HCT116 (cell line): ENCODE data around the gene SLC25A29. TPM values are rescaled to one million over a fixed set of nuclear protein-coding genes. Genes with fewer than 3 reads are reported as not detected.

Source experiments
- ATAC-seq: fragments of 200-7000 bp; cut with Tn5 transposase; 2 replicates; pipeline ENCODE4 v1.9.1; 2020; ENCODE audit warnings: mild to moderate bottlenecking, moderate library complexity
- BruUV-seq: library from RNA; stranded (reverse); fragments of 400-500 nt; replicated peaks from 2 replicates; lab custom pipeline; 2021; lab: Mats Ljungman, UMichigan
- CTCF ChIA-PET: fragments of 300-600 bp; sonication (Branson Sonifier 250); formaldehyde crosslinking; loops from one replicate; lab custom pipeline; 2021; ENCODE audit warnings: antibody characterized with exemption; lab: Charles Lee
- POLR2A ChIA-PET: fragments of 300-600, 350-600 bp; sonication (Branson Sonifier 250); formaldehyde crosslinking; loops from one replicate; lab custom pipeline; 2021; ENCODE audit warnings: antibody characterized with exemption; lab: Charles Lee
- RAD21 ChIA-PET, 2 experiments: fragments of 300-600 bp; sonication (Branson Sonifier 250); formaldehyde crosslinking; loops; one replicate each; lab custom pipeline; 2023; ENCODE audit warnings: low total read pairs in 2 of 2; ENCODE audit not compliant: uncharacterized antibody in 2 of 2, unreplicated experiment in 2 of 2, low non-redundant PET in 1 of 2; lab: Charles Lee
- DNase-seq: peaks from one replicate; pipeline ENCODE4 v3.0.0-alpha.2; 2010; ENCODE audit warnings: low read depth, low spot score
- H2AFZ ChIP-seq: fragments of 200-600 bp; shearing (Covaris generic), sonication (generic); 2 replicates; pipeline ENCODE4 v1.6.1; 2017; ENCODE audit warnings: low read depth, mixed run types, mixed read lengths, antibody characterized with exemption, low read length; ENCODE audit not compliant: poor library complexity, severe bottlenecking
- H3K27ac ChIP-seq: 2 replicates; pipeline ENCODE4 v1.5.1; 2012; ENCODE audit warnings: low read depth, low read length
- H3K27me3 ChIP-seq: fragments of 200-600 bp; sonication (generic); 2 replicates; pipeline ENCODE4 v1.6.1; 2016; ENCODE audit warnings: mixed run types, low read length, mixed read lengths; ENCODE audit not compliant: insufficient read depth
- H3K36me3 ChIP-seq, 2 experiments: fragments of 200-500 bp in 1 of 2; fragments of 200-600 bp in 1 of 2; sonication (Bioruptor generic) in 1 of 2; sonication (generic) in 1 of 2; 2 replicates each; pipeline versions ENCODE4 v1.5.1 to v1.6.1; 2014 to 2016; ENCODE audit warnings: low read length in 2 of 2, inconsistent platforms in 1 of 2, mixed read lengths in 1 of 2, mixed run types in 1 of 2; ENCODE audit not compliant: insufficient read depth in 2 of 2, control insufficient read depth in 1 of 2
- H3K4me1 ChIP-seq, 2 experiments: fragments of 200-600 bp in 1 of 2; sonication (generic) in 1 of 2; 2 replicates each; pipeline versions ENCODE4 v1.5.1 to v1.6.1; 2012 to 2017; ENCODE audit warnings: low read length in 2 of 2, inconsistent platforms in 1 of 2, mild to moderate bottlenecking in 1 of 2, mixed read lengths in 1 of 2, mixed run types in 1 of 2, moderate library complexity in 1 of 2; ENCODE audit not compliant: insufficient read depth in 2 of 2, control insufficient read depth in 1 of 2
- H3K4me2 ChIP-seq: fragments of 200-600 bp; sonication (generic); 2 replicates; pipeline ENCODE4 v1.6.1; 2017; ENCODE audit warnings: mixed run types, low read length, mixed read lengths
- H3K4me3 ChIP-seq, 2 experiments: fragments of 200-600 bp in 1 of 2; sonication (generic) in 1 of 2; replicated peaks in 1 of 2; 2 replicates each; pipeline ENCODE4 v1.5.1; 2011 to 2016; ENCODE audit warnings: low read length in 2 of 2, control low read depth in 1 of 2, low read depth in 1 of 2, mild to moderate bottlenecking in 1 of 2, mixed read lengths in 1 of 2, mixed run types in 1 of 2
- H3K79me2 ChIP-seq: fragments of 200-600 bp; sonication (generic); 2 replicates; pipeline ENCODE4 v1.6.1; 2017; ENCODE audit warnings: mild to moderate bottlenecking, mixed run types, low read length, moderate library complexity, mixed read lengths; ENCODE audit not compliant: insufficient read depth
- H3K9ac ChIP-seq: fragments of 200-600 bp; sonication (generic); 2 replicates; pipeline ENCODE4 v1.6.1; 2016; ENCODE audit warnings: low read length, mixed read lengths
- H3K9me2 ChIP-seq: fragments of 200-600 bp; sonication (generic), shearing (Covaris generic); 2 replicates; pipeline ENCODE4 v1.6.1; 2017; ENCODE audit warnings: mixed run types, mild to moderate bottlenecking, moderate library complexity; ENCODE audit not compliant: insufficient read depth
- H3K9me3 ChIP-seq, 2 experiments: fragments of 200-500 bp in 1 of 2; fragments of 200-600 bp in 1 of 2; sonication (Bioruptor generic) in 1 of 2; sonication (generic) in 1 of 2; 2 replicates each; pipeline ENCODE4 v1.6.1; 2014 to 2017; ENCODE audit warnings: low read length in 2 of 2, mixed read lengths in 2 of 2, inconsistent platforms in 1 of 2, low read depth in 1 of 2, mild to moderate bottlenecking in 1 of 2, mixed run types in 1 of 2, moderate library complexity in 1 of 2; ENCODE audit not compliant: control insufficient read depth in 1 of 2, insufficient read depth in 1 of 2
- H4K20me1 ChIP-seq: fragments of 200-600 bp; sonication (generic), shearing (Covaris generic); 2 replicates; pipeline ENCODE4 v1.6.1; 2017; ENCODE audit warnings: mixed run types, mild to moderate bottlenecking, moderate library complexity; ENCODE audit not compliant: insufficient read depth
- ATF3 ChIP-seq: IDR thresholded peaks from 2 replicates; pipeline ENCODE4 v1.6.1; 2012
- CBX3 ChIP-seq: IDR thresholded peaks from 2 replicates; pipeline ENCODE4 v1.6.1; 2012; ENCODE audit warnings: low read depth
- CEBPB ChIP-seq: IDR thresholded peaks from 2 replicates; pipeline ENCODE4 v1.6.1; 2012; ENCODE audit warnings: low read depth
- CTCF ChIP-seq, 3 experiments: fragments of 200-600 bp in 1 of 3; sonication (generic) in 1 of 3; IDR thresholded peaks in 2 of 3; conservative IDR thresholded peaks in 1 of 3; 2 replicates each; pipeline ENCODE4 v1.5.1; 2012 to 2017; ENCODE audit warnings: low read depth in 2 of 3, low read length in 2 of 3, antibody characterized with exemption in 1 of 3, borderline replicate concordance in 1 of 3, control low read depth in 1 of 3, mild to moderate bottlenecking in 1 of 3, mixed read lengths in 1 of 3, mixed run types in 1 of 3, moderate library complexity in 1 of 3; ENCODE audit not compliant: insufficient read depth in 1 of 3
- ELF1 ChIP-seq: IDR thresholded peaks from 2 replicates; pipeline ENCODE4 v1.6.1; 2012; ENCODE audit warnings: low read depth, borderline replicate concordance
- EZH2 ChIP-seq: fragments of 200-600 bp; sonication (generic); IDR thresholded peaks from 2 replicates; pipeline ENCODE4 v1.6.1; 2017; ENCODE audit warnings: antibody characterized with exemption, mixed run types
- EZH2phosphoT487 ChIP-seq: fragments of 200-600 bp; IDR thresholded peaks from 2 replicates; pipeline ENCODE4 v1.6.1; 2018; ENCODE audit warnings: antibody characterized with exemption, borderline replicate concordance
- FOSL1 ChIP-seq: IDR thresholded peaks from 2 replicates; pipeline ENCODE4 v1.6.1; 2012; ENCODE audit warnings: low read depth
- JUND ChIP-seq: IDR thresholded peaks from 2 replicates; pipeline ENCODE4 v1.6.1; 2012
- POLR2AphosphoS5 ChIP-seq: IDR thresholded peaks from 2 replicates; pipeline ENCODE4 v1.6.1; 2011; ENCODE audit warnings: mild to moderate bottlenecking, low read depth, low read length, moderate library complexity
- RAD21 ChIP-seq: IDR thresholded peaks from 2 replicates; pipeline ENCODE4 v1.6.1; 2012; ENCODE audit warnings: low read depth, mild to moderate bottlenecking
- SP1 ChIP-seq: IDR thresholded peaks from 2 replicates; pipeline ENCODE4 v1.6.1; 2012; ENCODE audit warnings: low read depth
- SRF ChIP-seq: IDR thresholded peaks from 2 replicates; pipeline ENCODE4 v1.6.1; 2012; ENCODE audit warnings: low read depth
- TCF7L2 ChIP-seq: IDR thresholded peaks from 2 replicates; pipeline ENCODE4 v1.7.0; 2011; ENCODE audit warnings: borderline replicate concordance, inconsistent platforms; ENCODE audit not compliant: insufficient read depth, insufficient read length; ENCODE audit errors: extremely low read depth
- ZBTB33 ChIP-seq: IDR thresholded peaks from 2 replicates; pipeline ENCODE4 v1.6.1; 2011; ENCODE audit warnings: mild to moderate bottlenecking, low read length, moderate library complexity; ENCODE audit not compliant: insufficient replicate concordance; ENCODE audit errors: extremely low read depth
- ZNF274 ChIP-seq: fragments of 200-500 bp; sonication (Bioruptor generic); IDR thresholded peaks from 2 replicates; pipeline ENCODE4 v1.6.1; 2014; ENCODE audit warnings: mild to moderate bottlenecking, low read depth, low read length, inconsistent platforms
- intact Hi-C: fragments of 100-400 bp; cut with micrococcal nuclease; formaldehyde crosslinking; loops from 2 replicates; pipeline ENCODE4 v1.10.0; 2022
- total RNA-seq: library from RNA; stranded (reverse); gene quantifications from one replicate; pipeline ENCODE4 v1.2.1, GENCODE V29; 2021; ENCODE audit not compliant: unreplicated experiment

SLC25A29 gene
- total RNA-seq, 1 experiment from 2014 or later, result 38.7 TPM

- no peak for TF ChIP-seq RAD21
- no peak for TF ChIP-seq ZNF274
- no peak for TF ChIP-seq CBX3
- no peak for TF ChIP-seq FOSL1
- TF ChIP-seq TCF7L2, result no peak
- TF ChIP-seq EZH2phosphoT487, result no peak
- no peak for TF ChIP-seq ELF1
- TF ChIP-seq ATF3, result no peak
- TF ChIP-seq SP1, result no peak
- TF ChIP-seq CEBPB, result no peak
- TF ChIP-seq JUND, result no peak
- no peak for TF ChIP-seq EZH2
- POLR2A ChIA-PET, result no interaction called here
- Histone ChIP-seq H3K27me3 (no peaks in the 10 kb centered on the region), H3K4me2 (no peak overlapping the region), H4K20me1 (no peaks in the 10 kb centered on the region), H3K4me1 (no peaks in the 10 kb centered on the region), H3K79me2 (no peaks in the 10 kb centered on the region), H3K36me3 (no peaks in the 10 kb centered on the region), H3K9ac (no peak overlapping the region), H3K9me3 (no peaks in the 10 kb centered on the region), H3K4me3 (no peak overlapping the region), H2AFZ (no peak overlapping the region), H3K9me2 (no peaks in the 10 kb centered on the region), H3K27ac (no peak overlapping the region)
- CTCF ChIA-PET, result no interaction called here
- intact Hi-C loops, result no loop called here
- ATAC-seq (no peak), DNase-seq (no peak)
- RAD21 ChIA-PET, result no interaction called here
- no TSS peak for BruUV-seq
Observed at GRCh38 chr14:100328495-100329163, 22.4 kb upstream of the SLC25A29 start.

- Histone ChIP-seq H4K20me1 (no peaks in the 10 kb centered on the region), H3K9me2 (no peaks in the 10 kb centered on the region), H3K79me2 (no peaks in the 10 kb centered on the region), H3K4me3 (no peak overlapping the region), H3K9me3 (no peaks in the 10 kb centered on the region), H2AFZ (no peak overlapping the region), H3K36me3 (no peaks in the 10 kb centered on the region), H3K27ac (no peak overlapping the region), H3K27me3 (no peaks in the 10 kb centered on the region), H3K9ac (no peak overlapping the region), H3K4me2 (no peak overlapping the region), H3K4me1 (no peaks in the 10 kb centered on the region)
- DNase-seq, result no peak
- intact Hi-C loops, result no loop called here
- no TSS peak for BruUV-seq
- ChIA-PET POLR2A (no interaction called here), CTCF (no interaction called here), RAD21 (no interaction called here)
- no peak for ATAC-seq
- no peak for TF ChIP-seq SP1
- no peak for TF ChIP-seq JUND
- TF ChIP-seq POLR2AphosphoS5, result no peak
- TF ChIP-seq ATF3, result no peak
- TF ChIP-seq SRF, result no peak
- TF ChIP-seq EZH2phosphoT487, result no peak
- TF ChIP-seq CTCF (IDR thresholded peaks at IDR 0.05 in 2 of 3, conservative IDR thresholded peaks at IDR 0.05 in 1 of 3; ENCODE audit: borderline replicate concordance in 1 of 3, insufficient read depth in 1 of 3, low read depth in 2 of 3, low read length in 2 of 3), result no peak
- TF ChIP-seq CEBPB, result no peak
- no peak for TF ChIP-seq EZH2
- TF ChIP-seq ZBTB33, result no peak
- TF ChIP-seq ZNF274, result no peak
Observed at GRCh38 chr14:100327128-100327527, 20.9 kb upstream of the SLC25A29 start.
